GM23248 (cell line): ENCODE results near the gene ST13. TPM values are rescaled to one million over a fixed set of nuclear protein-coding genes. Genes with fewer than 3 reads are reported as not detected.
"Not testable (repeated sequence)": the region's sequence is repeated elsewhere in the genome, so short reads cannot be mapped to it uniquely, and the experiment has no call there.

Experiments
- DNase-seq: peaks from one replicate; pipeline ENCODE4 v3.0.0-alpha.2; 2015
- H2AFZ ChIP-seq: fragments of 200-600 bp; sonication (generic); 2 replicates; pipeline ENCODE4 v1.6.1; 2016; ENCODE audit warnings: antibody characterized with exemption
- H3F3A ChIP-seq: fragments of 200-600 bp; sonication (generic); 2 replicates; pipeline ENCODE4 v1.6.1; 2016; ENCODE audit warnings: mild to moderate bottlenecking, antibody characterized with exemption, mixed run types; ENCODE audit not compliant: insufficient read depth
- H3K27ac ChIP-seq: fragments of 200-600 bp; sonication (generic); 2 replicates; pipeline ENCODE4 v1.5.1; 2016; ENCODE audit warnings: mild to moderate bottlenecking
- H3K27me3 ChIP-seq: fragments of 200-600 bp; sonication (generic); replicated peaks from 2 replicates; pipeline ENCODE4 v1.6.1; 2016; ENCODE audit warnings: mild to moderate bottlenecking; ENCODE audit not compliant: insufficient read depth
- H3K36me3 ChIP-seq: fragments of 200-600 bp; sonication (generic); 2 replicates; pipeline ENCODE4 v1.6.1; 2016; ENCODE audit warnings: low read depth, mild to moderate bottlenecking
- H3K4me1 ChIP-seq: fragments of 200-600 bp; sonication (generic); 2 replicates; pipeline ENCODE4 v1.6.1; 2016; ENCODE audit warnings: mild to moderate bottlenecking; ENCODE audit not compliant: insufficient read depth
- H3K4me2 ChIP-seq: fragments of 200-600 bp; sonication (generic); one replicate; pipeline ENCODE4 v1.6.1; 2016; ENCODE audit warnings: mild to moderate bottlenecking; ENCODE audit not compliant: unreplicated experiment
- H3K4me3 ChIP-seq: fragments of 200-600 bp; sonication (generic); 2 replicates; pipeline ENCODE4 v1.5.1; 2016; ENCODE audit warnings: mild to moderate bottlenecking
- H3K79me2 ChIP-seq: fragments of 200-600 bp; sonication (generic); 2 replicates; pipeline ENCODE4 v1.6.1; 2016; ENCODE audit warnings: mild to moderate bottlenecking; ENCODE audit not compliant: insufficient read depth
- H3K9ac ChIP-seq: fragments of 200-600 bp; sonication (generic); 2 replicates; pipeline ENCODE4 v1.6.1; 2016; ENCODE audit warnings: mild to moderate bottlenecking
- H3K9me2 ChIP-seq: fragments of 200-600 bp; sonication (generic); 2 replicates; pipeline ENCODE4 v1.6.1; 2016; ENCODE audit warnings: mixed run types, mild to moderate bottlenecking, moderate library complexity; ENCODE audit not compliant: insufficient read depth
- H3K9me3 ChIP-seq: fragments of 200-600 bp; sonication (generic); one replicate; pipeline ENCODE4 v1.6.1; 2017; ENCODE audit warnings: low read depth
- H4K20me1 ChIP-seq: fragments of 200-600 bp; sonication (generic); 2 replicates; pipeline ENCODE4 v1.6.0; 2016; ENCODE audit not compliant: insufficient read depth
- EZH2 ChIP-seq: fragments of 200-600 bp; sonication (generic); IDR thresholded peaks from 2 replicates; pipeline ENCODE4 v1.6.1; 2018; ENCODE audit warnings: antibody characterized with exemption, mild to moderate bottlenecking; ENCODE audit not compliant: insufficient read depth, poor library complexity, severe bottlenecking
- EZH2phosphoT487 ChIP-seq: fragments of 200-600 bp; sonication (generic); IDR thresholded peaks from 2 replicates; pipeline ENCODE4 v1.6.1; 2018; ENCODE audit warnings: antibody characterized with exemption, moderate library complexity, mild to moderate bottlenecking, low read depth; ENCODE audit not compliant: insufficient read depth
- WGBS, 2 experiments: methylation state at CpG; one replicate each; pipeline ENCODE4 v1.1.6; 2015 to 2017; ENCODE audit warnings: low lambda C conversion rate in 2 of 2, low coverage in 1 of 2; ENCODE audit errors: missing lambda C conversion rate in 2 of 2; 5-methylcytosine and 5-hydroxymethylcytosine counted together
- in situ Hi-C: fragments of 300-500 bp; cut with MboI; formaldehyde crosslinking; loops from 2 replicates; pipeline ENCODE4 v1.15.0; 2020
- microRNA-seq: library from miRNA; unstranded; fragments of <30 nt; microRNA quantifications from one replicate; pipeline ENCODE4, GENCODE V29; 2016; ENCODE audit warnings: borderline number of aligned reads
- polyA plus RNA-seq: library from polyadenylated mRNA; unstranded; fragments of >200 nt; fragmentation: Nextera tagmentation; extraction: Ambion mirVana; gene quantifications from 2 replicates; pipeline ENCODE4 v1.2.1, GENCODE V29; 2016
- small RNA-seq: library from RNA; depleted of rRNA; stranded (forward); fragments of <200 nt; gene quantifications from one replicate; pipeline ENCODE3, GENCODE V24; 2014; ENCODE audit warnings: low read depth, low replicate concordance
- total RNA-seq: library from RNA; depleted of rRNA; stranded (reverse); fragments of >200 nt; shearing (Covaris generic); gene quantifications from 2 replicates; pipeline ENCODE4 v1.2.3, GENCODE V29; 2014; rRNA removed

Gene ST13
- total and polyA plus RNA-seq, 2 experiments from 2014 or later, result 141 to 161 TPM

DNA sequence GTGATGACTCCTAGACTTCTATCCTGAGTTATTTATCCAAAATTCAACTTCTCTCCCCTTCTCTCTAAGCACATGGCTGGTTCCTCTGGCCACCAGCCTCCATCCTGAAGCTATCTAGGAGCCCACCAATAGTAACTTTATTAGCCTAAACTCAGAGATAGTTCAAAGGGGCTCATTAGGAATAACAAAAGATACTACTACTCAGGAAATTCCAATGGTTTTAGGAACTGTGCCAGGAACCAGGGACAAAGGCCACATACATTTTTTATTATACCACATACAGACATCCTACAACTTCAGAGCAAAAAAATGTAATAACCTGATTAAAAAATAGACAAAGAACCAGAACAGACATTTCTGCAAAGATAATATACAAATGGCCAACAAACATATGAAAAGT is 65.2 kb downstream of the ST13 start:
- H3K36me3 ChIP-seq, result no peaks in the 10 kb centered on the region; the same call in 1 of the 2 replicates
- DNase-seq, result no peak
- TF ChIP-seq EZH2, result no peak
- no peak for TF ChIP-seq EZH2phosphoT487
- no peak overlapping the region for H3K4me3 ChIP-seq
- no peak overlapping the region for H2AFZ ChIP-seq
- H3K79me2 ChIP-seq, result no peaks in the 10 kb centered on the region
- no peaks in the 10 kb centered on the region for H4K20me1 ChIP-seq
- no peaks in the 10 kb centered on the region for H3K27me3 ChIP-seq
- no peaks in the 10 kb centered on the region for H3K9me2 ChIP-seq
- H3K4me2 ChIP-seq, result no peak overlapping the region
- H3K9ac ChIP-seq, result no peak overlapping the region
- no peaks in the 10 kb centered on the region for H3F3A ChIP-seq
- no peaks in the 10 kb centered on the region for H3K9me3 ChIP-seq
- no peak overlapping the region for H3K27ac ChIP-seq
- peaks cover 7% of the 10 kb centered on the region; the same call in 1 of the 2 replicates for H3K4me1 ChIP-seq
- in situ Hi-C loops, result no loop called here

DNA sequence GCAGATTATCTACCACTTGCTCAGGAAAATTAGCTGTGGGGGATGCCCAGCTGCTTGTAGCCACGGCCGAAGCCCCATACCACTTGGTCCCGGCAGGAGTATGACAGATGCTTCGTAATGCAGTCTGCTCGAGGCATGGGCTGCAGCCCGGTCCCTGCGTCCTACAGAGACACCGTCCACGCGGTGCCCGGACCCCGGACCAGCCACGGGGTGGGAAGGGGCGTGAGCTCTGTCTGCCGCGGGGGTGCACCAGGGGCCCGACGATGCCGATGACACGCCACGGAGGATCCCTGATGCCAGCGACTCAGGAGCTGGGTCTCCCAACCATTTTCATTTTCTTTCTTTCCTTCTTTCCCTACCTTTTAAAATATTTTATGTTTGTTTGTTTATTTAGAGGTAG is 67.3 kb downstream of the ST13 start:
- peaks cover 7% of the 10 kb centered on the region; the same call in 1 of the 2 replicates for H3K4me1 ChIP-seq
- no peak for DNase-seq
- no peaks in the 10 kb centered on the region for H3F3A ChIP-seq
- no peak overlapping the region for H3K4me2 ChIP-seq
- H3K9me3 ChIP-seq, result no peaks in the 10 kb centered on the region
- H3K9me2 ChIP-seq, result no peaks in the 10 kb centered on the region
- no peaks in the 10 kb centered on the region for H4K20me1 ChIP-seq
- H3K9ac ChIP-seq, result no peak overlapping the region
- TF ChIP-seq EZH2 (no peak), EZH2phosphoT487 (no peak)
- no peaks in the 10 kb centered on the region; the same call in 1 of the 2 replicates for H3K36me3 ChIP-seq
- no peaks in the 10 kb centered on the region for H3K27me3 ChIP-seq
- H3K27ac ChIP-seq, result no peak overlapping the region
- H3K79me2 ChIP-seq, result no peaks in the 10 kb centered on the region
- 97 to 99% methylated on average over 20 to 22 of the region's 22 CpGs for WGBS, 2 experiments
- H3K4me3 ChIP-seq, result no peak overlapping the region
- in situ Hi-C loops, result no loop called here
- H2AFZ ChIP-seq, result no peak overlapping the region

DNA sequence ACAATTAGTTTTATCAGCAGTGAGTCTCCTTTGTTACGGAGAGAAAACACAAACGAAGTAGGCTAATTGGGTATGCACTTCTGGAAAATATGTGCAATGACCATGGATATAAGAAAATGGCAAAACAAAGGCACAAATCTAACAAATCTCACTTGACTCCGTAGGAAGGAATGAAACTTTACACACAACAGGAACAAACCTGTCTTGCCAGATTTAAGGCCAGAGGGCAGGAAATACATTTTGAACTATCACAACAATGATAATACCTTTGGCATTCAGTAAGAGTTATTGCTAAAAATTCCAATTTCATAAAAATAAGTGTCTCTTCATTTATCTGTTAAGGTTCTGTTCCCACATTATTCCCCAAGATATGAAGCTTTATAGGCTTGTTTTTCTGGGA is 73.9 kb downstream of the ST13 start:
- Histone ChIP-seq H3K4me3 (no peak overlapping the region), H3K27me3 (no peaks in the 10 kb centered on the region), H3K9me2 (no peaks in the 10 kb centered on the region), H3K27ac (no peak overlapping the region), H3K4me1 (no peaks in the 10 kb centered on the region), H4K20me1 (no peaks in the 10 kb centered on the region), H3K9me3 (no peaks in the 10 kb centered on the region), H3F3A (no peaks in the 10 kb centered on the region), H3K79me2 (no peaks in the 10 kb centered on the region), H3K9ac (no peak overlapping the region), H2AFZ (no peak overlapping the region), H3K4me2 (no peak overlapping the region), H3K36me3 (peaks cover 3% of the 10 kb centered on the region; the same call in 1 of the 2 replicates)
- in situ Hi-C loops, result no loop called here
- WGBS, 2 experiments, result 95 to 96% methylated on average over 3 of the region's 3 CpGs
- no peak for DNase-seq
- no peak for TF ChIP-seq EZH2phosphoT487
- no peak for TF ChIP-seq EZH2

DNA sequence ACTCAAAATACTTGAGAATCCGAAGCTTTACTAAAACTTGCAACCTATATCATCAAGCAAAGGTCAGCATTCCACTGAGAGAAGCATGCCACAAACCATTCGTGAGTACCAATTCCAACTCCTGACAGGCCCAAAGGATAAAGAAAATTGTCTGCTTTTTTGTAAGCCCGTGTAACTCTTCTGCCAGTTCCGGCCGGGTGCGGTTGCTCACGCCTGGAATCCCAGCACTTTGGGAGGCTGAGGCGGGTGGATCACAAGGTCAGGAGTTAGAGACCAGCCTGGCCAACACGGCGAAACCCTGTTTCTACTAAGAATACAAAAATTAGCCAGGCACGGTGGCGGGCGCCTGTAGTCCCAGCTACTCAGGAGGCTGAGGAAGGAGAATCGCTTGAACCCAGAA is 74.7 kb downstream of the ST13 start:
- in situ Hi-C loops, result not testable (repeated sequence)

More for the DNA sequence above, 74.7 kb downstream of the ST13 start:
- not testable (repeated sequence) for H2AFZ ChIP-seq, H3K79me2 ChIP-seq, H3K4me2 ChIP-seq, DNase-seq, H3K4me1 ChIP-seq, H3K9me2 ChIP-seq, H3K9me3 ChIP-seq, H3K4me3 ChIP-seq, H4K20me1 ChIP-seq, H3K36me3 ChIP-seq, H3F3A ChIP-seq, H3K27ac ChIP-seq, H3K9ac ChIP-seq, H3K27me3 ChIP-seq
- WGBS, 2 experiments, result 96 to 98% methylated on average over 14 of the region's 14 CpGs

Small RNA genes lying within 50 kb of the gene (microRNA-seq; reads per million reads assigned to microRNA genes)
- not detected for gene MIR4766

Small RNA genes lying within 50 kb of the gene (small RNA-seq; reads per million reads assigned to genes)
- gene JTBP1 (not detected), gene MIR4766 (not detected)

Other genes starting within 250 kb of the ST13 start
- gene MRTFA, start 219.9 kb downstream of the ST13 start, total RNA-seq, result 49.2 and 59.2 TPM in 2 replicates
- gene MRTFA, start 219.9 kb downstream of the ST13 start, polyA plus RNA-seq, result 24.0 and 24.2 TPM in 2 replicates
- gene MCHR1, start 177.2 kb downstream of the ST13 start, total RNA-seq, result 0.65 TPM in 1 of 2 replicates, not detected in the other
- gene MCHR1, start 177.2 kb downstream of the ST13 start, polyA plus RNA-seq, result 0.11 and 0.32 TPM in 2 replicates
- gene SLC25A17, start 37.3 kb downstream of the ST13 start, total RNA-seq, result 19.6 and 28.1 TPM in 2 replicates
- gene SLC25A17, start 37.3 kb downstream of the ST13 start, polyA plus RNA-seq, result 27.6 and 28.6 TPM in 2 replicates
- 11.3 and 13.8 TPM in 2 replicates for gene XPNPEP3, start 509 bp upstream of the ST13 start, total RNA-seq
- gene XPNPEP3, start 509 bp upstream of the ST13 start, polyA plus RNA-seq, result 5.6 and 6.4 TPM in 2 replicates
- not detected in 2 replicates for gene DNAJB7, start 5.5 kb upstream of the ST13 start, total RNA-seq
- gene DNAJB7, start 5.5 kb upstream of the ST13 start, polyA plus RNA-seq, result 0.16 and 0.23 TPM in 2 replicates
- 34.8 and 45.9 TPM in 2 replicates for gene RBX1, start 94.7 kb upstream of the ST13 start, total RNA-seq
- gene RBX1, start 94.7 kb upstream of the ST13 start, polyA plus RNA-seq, result 203 and 222 TPM in 2 replicates
- gene EP300, start 236.0 kb upstream of the ST13 start, total RNA-seq, result 18.8 and 23.4 TPM in 2 replicates
- gene EP300, start 236.0 kb upstream of the ST13 start, polyA plus RNA-seq, result 11.4 and 11.6 TPM in 2 replicates